ENCODE results near the gene POM121L2. TPM values are rescaled to one million over a fixed set of nuclear protein-coding genes. Genes with fewer than 3 reads are reported as not detected.
A peak's percentile ranks its signal among the peaks of the same experiment; 100 is the strongest.

The POM121L2 gene
- total and polyA plus RNA-seq, 9 of the 15 experiments (the other 6 are each of a cell fraction or from before 2014, with no cell fraction given), result 0.23 to 0.45 TPM; not detected in 7

- TF ChIP-seq TEAD1 (CRISPR knock-in tag; IDR thresholded peaks at IDR 0.05) (peak in 1 of 2 experiments; percentile 88; a peak in 2 of 4 replicates), ZNF57 (CRISPR knock-in tag; IDR thresholded peaks at IDR 0.05) (no peak), GABPB1 (CRISPR knock-in tag; IDR thresholded peaks at IDR 0.05) (0 out of 2 replicates have a peak, but pooled peaks have one; percentile 11), NR1H2 (CRISPR knock-in tag; IDR thresholded peaks at IDR 0.05) (no peak), MBD2 (IDR thresholded peaks at IDR 0.05; ENCODE audit: borderline replicate concordance, low read depth) (0 out of 2 replicates have a peak, but pooled peaks have one; percentile 10), SIRT6 (IDR thresholded peaks at IDR 0.05; ENCODE audit: low read depth, low read length) (no peak), MLLT1 (IDR thresholded peaks at IDR 0.05) (no peak), CCNT2 (IDR thresholded peaks at IDR 0.05; ENCODE audit: borderline replicate concordance, extremely low read depth, insufficient read length, low read depth, low read length) (no peak)
- TF ChIP-seq, protein P1, sequence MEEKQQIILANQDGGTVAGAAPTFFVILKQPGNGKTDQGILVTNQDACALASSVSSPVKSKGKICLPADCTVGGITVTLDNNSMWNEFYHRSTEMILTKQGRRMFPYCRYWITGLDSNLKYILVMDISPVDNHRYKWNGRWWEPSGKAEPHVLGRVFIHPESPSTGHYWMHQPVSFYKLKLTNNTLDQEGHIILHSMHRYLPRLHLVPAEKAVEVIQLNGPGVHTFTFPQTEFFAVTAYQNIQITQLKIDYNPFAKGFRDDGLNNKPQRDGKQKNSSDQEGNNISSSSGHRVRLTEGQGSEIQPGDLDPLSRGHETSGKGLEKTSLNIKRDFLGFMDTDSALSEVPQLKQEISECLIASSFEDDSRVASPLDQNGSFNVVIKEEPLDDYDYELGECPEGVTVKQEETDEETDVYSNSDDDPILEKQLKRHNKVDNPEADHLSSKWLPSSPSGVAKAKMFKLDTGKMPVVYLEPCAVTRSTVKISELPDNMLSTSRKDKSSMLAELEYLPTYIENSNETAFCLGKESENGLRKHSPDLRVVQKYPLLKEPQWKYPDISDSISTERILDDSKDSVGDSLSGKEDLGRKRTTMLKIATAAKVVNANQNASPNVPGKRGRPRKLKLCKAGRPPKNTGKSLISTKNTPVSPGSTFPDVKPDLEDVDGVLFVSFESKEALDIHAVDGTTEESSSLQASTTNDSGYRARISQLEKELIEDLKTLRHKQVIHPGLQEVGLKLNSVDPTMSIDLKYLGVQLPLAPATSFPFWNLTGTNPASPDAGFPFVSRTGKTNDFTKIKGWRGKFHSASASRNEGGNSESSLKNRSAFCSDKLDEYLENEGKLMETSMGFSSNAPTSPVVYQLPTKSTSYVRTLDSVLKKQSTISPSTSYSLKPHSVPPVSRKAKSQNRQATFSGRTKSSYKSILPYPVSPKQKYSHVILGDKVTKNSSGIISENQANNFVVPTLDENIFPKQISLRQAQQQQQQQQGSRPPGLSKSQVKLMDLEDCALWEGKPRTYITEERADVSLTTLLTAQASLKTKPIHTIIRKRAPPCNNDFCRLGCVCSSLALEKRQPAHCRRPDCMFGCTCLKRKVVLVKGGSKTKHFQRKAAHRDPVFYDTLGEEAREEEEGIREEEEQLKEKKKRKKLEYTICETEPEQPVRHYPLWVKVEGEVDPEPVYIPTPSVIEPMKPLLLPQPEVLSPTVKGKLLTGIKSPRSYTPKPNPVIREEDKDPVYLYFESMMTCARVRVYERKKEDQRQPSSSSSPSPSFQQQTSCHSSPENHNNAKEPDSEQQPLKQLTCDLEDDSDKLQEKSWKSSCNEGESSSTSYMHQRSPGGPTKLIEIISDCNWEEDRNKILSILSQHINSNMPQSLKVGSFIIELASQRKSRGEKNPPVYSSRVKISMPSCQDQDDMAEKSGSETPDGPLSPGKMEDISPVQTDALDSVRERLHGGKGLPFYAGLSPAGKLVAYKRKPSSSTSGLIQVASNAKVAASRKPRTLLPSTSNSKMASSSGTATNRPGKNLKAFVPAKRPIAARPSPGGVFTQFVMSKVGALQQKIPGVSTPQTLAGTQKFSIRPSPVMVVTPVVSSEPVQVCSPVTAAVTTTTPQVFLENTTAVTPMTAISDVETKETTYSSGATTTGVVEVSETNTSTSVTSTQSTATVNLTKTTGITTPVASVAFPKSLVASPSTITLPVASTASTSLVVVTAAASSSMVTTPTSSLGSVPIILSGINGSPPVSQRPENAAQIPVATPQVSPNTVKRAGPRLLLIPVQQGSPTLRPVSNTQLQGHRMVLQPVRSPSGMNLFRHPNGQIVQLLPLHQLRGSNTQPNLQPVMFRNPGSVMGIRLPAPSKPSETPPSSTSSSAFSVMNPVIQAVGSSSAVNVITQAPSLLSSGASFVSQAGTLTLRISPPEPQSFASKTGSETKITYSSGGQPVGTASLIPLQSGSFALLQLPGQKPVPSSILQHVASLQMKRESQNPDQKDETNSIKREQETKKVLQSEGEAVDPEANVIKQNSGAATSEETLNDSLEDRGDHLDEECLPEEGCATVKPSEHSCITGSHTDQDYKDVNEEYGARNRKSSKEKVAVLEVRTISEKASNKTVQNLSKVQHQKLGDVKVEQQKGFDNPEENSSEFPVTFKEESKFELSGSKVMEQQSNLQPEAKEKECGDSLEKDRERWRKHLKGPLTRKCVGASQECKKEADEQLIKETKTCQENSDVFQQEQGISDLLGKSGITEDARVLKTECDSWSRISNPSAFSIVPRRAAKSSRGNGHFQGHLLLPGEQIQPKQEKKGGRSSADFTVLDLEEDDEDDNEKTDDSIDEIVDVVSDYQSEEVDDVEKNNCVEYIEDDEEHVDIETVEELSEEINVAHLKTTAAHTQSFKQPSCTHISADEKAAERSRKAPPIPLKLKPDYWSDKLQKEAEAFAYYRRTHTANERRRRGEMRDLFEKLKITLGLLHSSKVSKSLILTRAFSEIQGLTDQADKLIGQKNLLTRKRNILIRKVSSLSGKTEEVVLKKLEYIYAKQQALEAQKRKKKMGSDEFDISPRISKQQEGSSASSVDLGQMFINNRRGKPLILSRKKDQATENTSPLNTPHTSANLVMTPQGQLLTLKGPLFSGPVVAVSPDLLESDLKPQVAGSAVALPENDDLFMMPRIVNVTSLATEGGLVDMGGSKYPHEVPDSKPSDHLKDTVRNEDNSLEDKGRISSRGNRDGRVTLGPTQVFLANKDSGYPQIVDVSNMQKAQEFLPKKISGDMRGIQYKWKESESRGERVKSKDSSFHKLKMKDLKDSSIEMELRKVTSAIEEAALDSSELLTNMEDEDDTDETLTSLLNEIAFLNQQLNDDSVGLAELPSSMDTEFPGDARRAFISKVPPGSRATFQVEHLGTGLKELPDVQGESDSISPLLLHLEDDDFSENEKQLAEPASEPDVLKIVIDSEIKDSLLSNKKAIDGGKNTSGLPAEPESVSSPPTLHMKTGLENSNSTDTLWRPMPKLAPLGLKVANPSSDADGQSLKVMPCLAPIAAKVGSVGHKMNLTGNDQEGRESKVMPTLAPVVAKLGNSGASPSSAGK (IDR thresholded peaks at IDR 0.05), result peak; percentile 98
- TF ChIP-seq, protein P2, sequence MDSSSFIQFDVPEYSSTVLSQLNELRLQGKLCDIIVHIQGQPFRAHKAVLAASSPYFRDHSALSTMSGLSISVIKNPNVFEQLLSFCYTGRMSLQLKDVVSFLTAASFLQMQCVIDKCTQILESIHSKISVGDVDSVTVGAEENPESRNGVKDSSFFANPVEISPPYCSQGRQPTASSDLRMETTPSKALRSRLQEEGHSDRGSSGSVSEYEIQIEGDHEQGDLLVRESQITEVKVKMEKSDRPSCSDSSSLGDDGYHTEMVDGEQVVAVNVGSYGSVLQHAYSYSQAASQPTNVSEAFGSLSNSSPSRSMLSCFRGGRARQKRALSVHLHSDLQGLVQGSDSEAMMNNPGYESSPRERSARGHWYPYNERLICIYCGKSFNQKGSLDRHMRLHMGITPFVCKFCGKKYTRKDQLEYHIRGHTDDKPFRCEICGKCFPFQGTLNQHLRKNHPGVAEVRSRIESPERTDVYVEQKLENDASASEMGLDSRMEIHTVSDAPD (CRISPR knock-in tag; IDR thresholded peaks at IDR 0.05), result no peak
Observed at GRCh38 chr6:27297857-27298730, 14.0 kb downstream of the POM121L2 start (continued).
